HG03378 (cell line): ENCODE measurements around the gene NPLOC4.

Source experiments
- ATAC-seq: cut with Tn5 transposase; IDR thresholded peaks from one replicate; pipeline ENCODE4 v1.9.1; 2021; ENCODE audit warnings: mild to moderate bottlenecking, moderate library complexity; ENCODE audit not compliant: unreplicated experiment

Gene NPLOC4

DNA sequence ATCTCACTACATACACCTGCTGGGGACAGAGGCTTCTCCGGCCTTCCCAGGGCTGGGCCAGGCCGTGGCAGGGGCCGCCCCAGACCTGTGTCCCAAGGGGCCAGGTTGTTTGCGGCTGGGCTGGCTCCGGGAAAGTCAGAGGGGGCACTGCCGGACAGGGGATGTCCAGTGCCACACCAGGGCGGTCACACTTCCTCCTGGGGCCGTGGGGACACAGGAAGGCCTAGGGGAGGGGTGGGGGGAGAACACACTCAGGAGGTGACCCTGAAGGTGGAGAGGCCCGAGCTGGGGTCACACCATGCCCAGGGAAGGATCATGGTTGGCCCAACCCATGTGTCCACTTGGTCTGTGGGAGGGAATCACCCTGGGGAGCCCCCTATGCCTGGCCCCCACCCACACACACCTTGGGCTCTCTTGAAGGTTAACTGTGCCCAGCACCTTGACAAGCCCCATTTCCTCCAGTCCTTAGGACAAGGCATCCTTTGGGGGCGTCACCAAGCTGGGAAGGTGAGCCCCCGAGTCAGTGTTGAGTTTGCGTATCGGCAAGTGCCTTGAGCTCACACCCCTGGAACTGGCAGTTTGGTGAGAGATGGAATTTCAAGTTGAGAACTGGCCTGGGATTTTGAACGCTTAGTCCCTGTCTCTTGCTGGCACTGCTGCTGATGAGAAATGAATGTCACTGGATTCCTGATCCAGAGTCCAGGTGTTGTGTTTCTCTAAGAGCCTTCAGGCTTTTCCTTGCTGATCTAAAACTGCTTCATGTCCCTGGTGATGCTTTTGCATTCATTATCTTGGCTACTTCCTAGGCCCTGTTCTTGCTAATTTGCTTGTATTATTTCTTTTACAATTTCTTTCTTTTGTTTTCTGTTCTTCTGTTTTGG, 116.7 kb downstream of the NPLOC4 start:
- ATAC-seq = no peak

DNA sequence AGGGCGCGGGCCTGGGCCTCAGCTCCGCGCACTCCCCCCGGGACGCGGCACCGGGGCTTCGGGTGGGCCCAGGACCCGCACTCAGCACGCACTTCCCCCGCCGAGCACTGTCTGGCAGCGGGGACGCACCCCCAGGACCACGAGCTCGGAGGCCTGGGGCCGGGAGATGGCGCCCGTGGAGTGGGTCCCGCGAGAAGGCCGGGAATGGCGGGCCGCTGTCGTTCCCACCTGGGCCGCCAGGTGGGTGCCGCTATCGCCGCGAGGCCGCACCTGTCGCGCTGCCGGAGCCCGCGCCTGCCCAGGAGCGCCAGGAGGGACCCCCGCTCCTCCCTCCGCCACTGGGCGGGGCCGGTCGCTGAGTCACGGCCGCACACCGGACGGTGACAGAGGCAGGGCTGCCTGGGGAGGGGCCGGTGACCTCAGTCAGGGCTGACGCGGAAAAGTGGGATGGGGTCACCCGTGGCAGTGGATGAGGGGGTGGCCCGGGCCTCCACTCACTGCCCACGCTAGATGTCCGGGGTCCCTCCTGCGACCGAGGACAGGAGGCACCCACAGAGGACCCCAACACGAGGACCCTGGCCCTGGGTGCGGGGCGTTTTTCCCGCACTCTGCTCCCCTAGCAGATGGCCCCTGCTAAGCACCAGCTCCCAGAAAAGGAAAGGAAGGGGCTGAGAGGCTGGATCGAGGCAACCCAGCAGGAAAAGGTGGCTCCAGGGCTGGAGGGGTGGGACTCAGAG, 117.5 kb downstream of the NPLOC4 start:
- no peak for ATAC-seq

DNA sequence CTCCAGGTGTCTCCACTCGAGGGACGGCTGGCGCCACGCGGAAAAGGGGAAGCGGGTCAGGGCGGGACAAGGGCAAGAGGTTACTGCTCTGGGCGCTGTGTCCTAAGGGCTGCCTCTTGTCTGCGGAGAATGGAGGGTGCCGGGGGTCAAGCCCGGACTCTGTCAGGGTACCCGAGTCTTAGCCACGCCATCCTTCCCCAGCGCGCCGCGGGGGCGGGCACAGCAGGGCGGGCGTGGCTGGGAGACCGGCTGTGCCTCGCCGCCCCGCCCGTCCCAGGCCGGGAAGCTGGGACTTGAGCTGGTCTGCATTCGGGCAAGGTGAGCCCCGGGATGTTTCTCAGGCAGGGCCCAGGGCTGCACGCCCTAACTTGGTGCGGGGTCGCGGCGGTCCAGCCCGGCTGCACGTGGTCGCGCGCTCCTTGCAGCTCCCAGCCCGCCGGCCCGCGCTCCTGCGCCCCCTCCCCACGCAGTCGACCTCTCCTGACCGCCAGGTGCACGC, 118.1 kb downstream of the NPLOC4 start:
- no peak for ATAC-seq

DNA sequence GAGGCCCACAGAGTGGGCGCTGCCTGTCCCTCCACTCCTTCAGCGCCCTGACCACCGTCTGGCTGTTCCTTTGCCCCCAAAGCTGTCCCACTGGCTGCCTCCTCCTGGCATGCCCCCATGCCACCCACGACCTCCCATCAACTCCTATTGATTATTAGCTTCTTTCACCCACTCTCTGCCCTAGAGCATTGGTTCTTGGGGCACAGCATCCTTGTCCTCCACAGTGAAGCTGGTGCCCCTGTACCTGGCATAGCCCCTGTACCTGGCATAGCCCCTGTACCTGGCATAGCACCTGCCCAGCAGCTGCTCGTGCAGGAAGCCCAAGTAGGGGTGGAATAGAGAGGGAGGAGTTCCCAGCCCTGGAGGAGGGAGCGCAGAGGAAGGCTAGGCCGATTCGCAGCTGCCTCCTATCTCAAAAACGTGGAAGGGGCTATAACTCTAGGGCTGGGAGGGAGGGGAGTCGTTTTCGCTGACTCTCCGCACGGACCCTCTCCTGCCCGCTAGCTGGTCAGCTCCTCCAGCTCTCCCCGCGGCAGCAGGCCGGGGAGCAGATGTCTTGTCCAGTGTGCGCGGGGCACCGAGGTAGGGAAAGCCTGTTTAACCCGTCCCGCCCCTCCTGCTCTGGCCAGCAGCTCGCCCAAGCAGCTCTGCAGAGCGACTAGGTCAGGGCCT, 118.7 kb downstream of the NPLOC4 start:
- ATAC-seq = no peak

DNA sequence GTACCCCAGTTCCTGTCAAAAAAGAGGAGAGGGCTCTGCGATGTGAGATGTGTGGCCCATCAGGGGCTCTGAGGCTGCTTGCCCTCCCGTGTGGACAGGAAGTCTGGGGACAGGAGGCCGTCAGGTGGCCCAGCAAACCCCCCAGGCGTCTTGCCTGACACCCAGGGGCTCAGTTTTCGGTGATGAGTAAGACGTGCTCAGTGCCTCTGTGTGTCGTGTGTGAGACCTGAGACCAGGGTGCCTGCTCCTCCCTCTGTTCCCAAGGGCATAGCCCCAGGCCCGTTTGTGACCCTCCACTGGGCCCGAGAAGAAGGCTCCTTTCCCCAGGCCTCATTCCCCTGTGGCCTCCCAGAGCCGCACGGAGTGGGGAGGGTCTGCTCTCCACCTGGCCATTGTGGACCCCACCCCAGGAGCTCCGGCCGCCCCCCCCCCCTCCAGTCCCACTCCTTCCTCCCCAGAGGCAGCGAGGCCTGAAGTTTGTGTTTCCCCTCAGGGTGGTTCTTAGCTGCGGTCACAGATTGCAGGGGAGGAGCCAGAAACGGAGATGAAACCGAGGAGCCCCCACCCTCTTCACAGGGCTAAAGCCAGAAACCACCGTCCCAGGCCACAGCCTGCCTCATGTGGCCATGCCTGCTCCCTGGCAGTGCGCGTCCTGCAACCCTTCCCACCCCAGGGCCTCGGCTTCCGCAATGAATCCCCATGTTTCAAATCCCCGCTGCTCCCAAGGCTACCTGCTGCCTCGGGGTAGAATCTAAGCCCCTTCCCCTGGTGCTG, 119.4 kb downstream of the NPLOC4 start:
- no peak for ATAC-seq

DNA sequence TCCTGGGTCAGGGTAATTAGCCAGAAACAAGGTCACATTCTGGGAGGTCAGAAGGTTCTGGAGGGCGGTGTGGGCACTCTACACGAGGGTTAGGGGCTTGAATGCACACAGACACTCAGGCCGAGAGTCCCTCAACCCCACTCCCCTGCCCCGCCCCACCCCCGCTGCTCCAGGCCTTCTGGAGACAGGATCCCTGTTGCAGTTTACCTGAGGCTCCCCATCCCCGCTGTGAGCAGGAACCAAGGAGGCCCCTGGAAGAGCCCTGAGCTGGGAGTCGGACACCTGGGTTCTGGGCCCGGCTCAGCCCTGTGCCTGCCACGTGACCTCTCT, 119.9 kb downstream of the NPLOC4 start:
- ATAC-seq = no peak

DNA sequence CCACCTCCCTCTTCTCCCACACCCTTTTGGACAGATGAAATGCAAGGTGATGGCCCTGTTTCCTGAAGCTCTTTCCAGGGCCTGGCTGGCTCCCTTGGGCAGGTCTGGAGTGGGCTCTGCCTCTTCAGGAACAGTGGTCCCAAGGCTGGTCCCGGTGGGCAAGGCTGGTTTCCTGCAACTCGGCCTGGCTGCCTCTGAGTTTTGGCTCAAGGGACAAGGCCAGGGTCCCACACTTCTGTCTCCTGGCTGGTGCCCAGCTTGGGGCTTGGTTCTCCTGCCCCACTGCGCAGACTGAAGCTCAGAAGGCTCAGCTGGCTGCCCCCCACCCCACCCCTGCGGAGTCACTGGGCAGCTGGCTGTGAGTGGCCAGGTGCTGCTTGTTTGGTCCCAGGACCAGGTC, 120.5 kb downstream of the NPLOC4 start:
- no peak for ATAC-seq

DNA sequence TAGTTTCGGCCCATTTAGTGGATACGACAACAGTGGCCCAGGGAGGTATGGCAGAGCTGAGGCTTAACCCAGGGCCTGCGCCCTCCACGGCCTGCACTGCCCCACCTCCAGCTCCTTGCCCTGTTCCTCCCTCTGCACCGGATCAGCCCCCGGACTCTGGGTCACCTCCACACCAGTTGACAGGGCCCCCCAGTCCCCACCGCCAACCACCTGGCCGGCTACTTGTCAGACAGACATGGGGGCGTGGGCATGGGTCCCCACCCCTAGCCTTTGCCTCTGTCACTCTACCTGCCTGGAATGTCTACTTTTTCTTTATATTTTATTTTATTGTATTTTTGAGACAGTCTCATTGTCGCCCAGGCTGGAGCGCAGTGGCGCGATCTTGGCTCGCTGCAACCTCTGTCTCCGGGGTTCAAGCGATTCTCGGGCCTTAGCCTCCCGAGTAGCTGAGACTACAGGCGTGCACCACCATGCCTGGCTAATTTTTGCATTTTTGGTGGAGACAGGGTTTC, 121.3 kb downstream of the NPLOC4 start:
- no peak for ATAC-seq

DNA sequence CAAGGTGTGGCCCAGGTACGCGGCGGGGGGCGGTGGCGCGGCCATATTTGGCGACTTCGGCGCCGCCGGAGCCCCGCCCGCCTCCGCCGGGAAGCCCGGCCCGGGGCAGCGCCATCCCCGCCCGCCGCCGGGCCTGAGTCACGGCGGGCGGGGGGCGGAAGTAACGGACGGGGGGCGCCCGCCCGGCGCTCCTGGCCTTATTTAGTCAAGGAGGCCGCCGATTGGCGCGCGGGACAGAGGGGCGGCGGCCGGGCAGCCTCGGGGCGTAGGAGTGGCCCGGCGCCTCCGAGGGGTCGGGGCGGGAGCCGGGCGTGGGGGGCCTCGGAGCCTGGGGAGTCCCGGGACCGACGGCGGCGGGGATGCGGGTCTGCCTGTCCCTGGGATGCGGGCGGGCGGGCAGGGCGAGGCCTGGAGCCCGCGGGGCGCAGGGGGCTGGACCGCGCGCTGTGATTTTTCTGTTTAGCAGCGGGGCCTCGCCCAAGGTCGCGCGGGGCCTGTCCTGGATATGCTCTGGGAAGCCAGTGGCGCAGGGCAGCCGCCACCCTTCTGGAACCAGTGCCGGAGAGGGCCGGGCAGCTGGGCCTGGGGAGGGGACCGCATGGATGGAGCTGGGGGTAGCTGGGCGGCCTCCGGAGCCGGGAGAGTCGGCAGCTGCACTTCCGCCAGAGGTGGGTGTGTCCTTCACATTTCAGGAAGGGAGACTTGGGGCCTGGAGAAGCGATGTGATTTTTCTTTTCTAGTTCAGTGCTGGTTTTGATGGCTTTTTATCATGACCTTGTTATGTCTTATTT, 122.0 kb downstream of the NPLOC4 start:
- no peak for ATAC-seq

DNA sequence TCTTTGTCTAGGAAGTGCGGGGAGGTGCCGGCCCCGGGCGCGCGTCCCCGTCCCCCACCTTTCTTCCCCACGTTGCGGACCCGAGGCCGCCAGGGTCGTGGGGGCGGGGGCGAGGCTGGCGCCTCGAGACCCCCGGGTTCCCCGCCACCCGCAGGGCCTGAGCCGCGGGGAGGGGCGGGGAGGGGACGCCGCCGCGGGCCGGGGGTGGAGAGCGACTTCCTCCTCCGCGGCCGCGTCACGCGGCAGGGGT, 122.5 kb downstream of the NPLOC4 start:
- ATAC-seq = no peak

DNA sequence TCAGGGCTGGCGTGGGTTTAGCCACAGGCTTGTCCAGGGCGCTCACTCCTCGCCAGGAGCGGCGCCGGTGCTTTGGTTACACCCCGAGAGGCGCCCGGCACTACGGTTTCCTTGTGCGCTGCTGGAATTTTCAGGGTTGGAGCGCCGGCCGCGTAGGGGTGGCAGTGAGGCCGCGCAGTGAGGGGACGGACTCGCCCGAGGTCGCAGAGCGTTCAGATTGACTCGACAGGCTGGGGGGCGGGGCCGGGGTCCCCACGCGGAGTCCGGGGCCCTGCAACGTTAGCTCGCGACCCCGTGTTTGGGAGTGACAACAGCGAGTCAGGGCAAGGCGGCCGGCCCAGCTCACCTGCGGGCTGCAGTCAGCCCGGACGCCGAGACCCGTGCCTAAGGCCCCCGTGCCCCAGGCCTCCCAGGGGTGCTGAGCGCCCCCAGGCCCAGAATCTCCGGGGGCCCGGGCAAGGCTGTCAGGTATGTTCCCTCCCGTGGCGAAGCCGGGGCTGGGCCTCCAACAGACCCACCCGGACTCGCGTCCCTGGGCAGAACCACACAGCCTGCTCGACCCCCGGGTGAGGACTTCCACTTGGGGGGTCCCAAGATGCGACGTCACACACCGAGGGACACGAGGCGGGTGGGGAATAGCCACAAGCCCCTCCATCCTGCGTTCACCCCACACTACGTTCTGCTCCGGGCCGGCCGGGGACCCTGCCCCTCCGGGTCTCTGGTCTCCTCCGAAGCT, 123.0 kb downstream of the NPLOC4 start:
- ATAC-seq = no peak

DNA sequence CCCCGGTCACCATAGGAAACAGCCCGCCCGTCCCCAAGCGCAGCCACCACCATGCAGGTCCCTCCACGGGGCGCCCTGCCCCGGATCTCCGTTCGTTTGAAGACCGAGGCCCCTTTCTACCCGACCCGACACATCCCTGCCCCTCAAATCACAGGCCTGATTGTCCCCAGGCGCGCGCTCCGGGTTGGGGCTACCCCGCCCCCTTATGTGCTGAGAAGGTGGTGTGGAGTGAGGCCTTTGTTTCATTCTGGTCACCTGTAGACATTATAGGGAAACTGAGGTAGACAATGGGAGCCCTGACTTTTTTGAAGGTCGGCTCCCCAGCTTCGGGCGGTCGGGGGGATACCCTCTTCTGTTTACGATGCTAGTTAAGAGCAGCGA, 123.5 kb downstream of the NPLOC4 start:
- ATAC-seq = no peak

DNA sequence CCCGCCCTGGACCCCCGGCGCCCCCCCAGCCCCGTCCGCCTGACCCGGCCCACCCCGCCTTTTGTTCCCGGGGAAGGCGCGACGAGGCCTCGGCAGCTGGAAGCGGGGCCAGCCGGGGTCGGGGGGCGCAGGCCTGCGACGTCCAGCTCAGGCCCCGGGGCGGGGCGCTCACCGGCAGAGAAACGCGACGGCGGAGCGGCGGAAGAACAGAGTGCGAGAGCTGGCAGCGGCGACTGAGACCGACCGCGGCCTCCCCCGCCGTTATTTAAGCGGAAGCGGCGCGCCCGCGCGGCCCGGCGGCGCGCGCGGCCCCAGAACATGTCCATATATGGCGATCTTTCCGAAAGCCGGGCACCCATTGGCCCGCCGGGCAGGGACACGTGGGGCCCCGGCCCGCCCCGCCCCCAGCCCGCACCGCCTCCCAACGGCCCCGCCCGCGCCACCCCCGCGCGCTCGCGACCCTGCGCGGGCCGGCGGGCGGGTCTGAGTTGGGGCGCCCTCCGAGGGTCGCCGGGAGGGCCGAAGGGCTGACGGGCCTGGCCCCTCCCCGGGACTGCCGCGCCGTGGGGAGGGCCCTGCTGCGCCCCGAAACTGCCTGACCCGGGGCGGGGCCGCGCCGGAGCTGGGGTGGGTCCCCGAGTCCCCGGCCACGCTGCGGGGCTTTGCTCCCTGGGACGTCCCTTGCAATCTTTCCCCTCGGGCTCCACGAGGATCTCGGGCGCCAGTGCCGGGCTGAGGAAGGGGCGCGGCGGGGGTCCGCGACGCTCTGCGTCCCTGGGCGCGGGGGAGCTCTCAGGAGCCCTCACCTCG, 124.1 kb downstream of the NPLOC4 start, which contains the start of gene ACTG1:
Gene ACTG1 (minus strand): TSS at position 238 of the 810 bp plus-strand sequence. CDS start 445 bp downstream, outside the sequence.
- ATAC-seq = no peak

DNA sequence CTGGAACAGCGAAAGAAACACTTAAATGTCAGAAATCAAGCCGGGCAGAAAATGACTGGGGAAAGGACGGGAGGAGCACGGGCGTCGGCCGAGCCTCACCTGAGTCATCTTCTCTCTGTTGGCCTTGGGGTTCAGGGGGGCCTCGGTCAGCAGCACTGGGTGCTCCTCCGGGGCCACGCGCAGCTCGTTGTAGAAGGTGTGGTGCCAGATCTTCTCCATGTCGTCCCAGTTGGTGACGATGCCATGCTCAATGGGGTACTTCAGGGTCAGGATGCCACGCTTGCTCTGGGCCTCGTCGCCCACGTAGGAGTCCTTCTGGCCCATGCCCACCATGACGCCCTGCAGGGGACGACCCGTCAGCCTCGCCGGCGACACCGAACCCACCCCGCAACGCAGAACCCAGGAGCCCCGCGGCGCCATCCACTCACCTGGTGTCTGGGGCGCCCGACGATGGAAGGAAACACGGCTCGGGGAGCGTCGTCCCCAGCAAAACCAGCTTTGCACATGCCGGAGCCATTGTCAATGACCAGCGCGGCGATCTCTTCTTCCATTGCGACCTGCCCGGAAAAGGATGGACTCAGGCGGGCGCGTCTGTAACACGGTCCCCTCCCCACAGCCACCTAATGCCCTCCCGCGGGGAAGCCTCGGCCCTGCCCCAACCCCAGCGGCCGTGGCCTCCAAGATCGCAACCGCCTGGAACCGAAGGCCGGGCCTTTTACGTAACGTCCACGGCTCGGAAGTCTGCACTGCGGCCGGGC, 124.9 kb downstream of the NPLOC4 start:
- ATAC-seq = no peak

DNA sequence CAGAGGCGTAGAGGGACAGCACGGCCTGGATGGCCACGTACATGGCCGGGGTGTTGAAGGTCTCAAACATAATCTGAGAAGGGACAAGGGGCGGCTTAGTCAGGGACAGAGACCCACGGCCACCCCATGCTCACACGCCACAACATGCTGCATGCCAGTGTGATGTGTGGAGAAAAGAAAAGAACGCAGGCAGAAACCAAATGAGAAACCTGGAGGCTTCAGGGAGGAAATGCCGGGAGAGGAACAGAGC, 125.4 kb downstream of the NPLOC4 start:
- ATAC-seq = no peak

DNA sequence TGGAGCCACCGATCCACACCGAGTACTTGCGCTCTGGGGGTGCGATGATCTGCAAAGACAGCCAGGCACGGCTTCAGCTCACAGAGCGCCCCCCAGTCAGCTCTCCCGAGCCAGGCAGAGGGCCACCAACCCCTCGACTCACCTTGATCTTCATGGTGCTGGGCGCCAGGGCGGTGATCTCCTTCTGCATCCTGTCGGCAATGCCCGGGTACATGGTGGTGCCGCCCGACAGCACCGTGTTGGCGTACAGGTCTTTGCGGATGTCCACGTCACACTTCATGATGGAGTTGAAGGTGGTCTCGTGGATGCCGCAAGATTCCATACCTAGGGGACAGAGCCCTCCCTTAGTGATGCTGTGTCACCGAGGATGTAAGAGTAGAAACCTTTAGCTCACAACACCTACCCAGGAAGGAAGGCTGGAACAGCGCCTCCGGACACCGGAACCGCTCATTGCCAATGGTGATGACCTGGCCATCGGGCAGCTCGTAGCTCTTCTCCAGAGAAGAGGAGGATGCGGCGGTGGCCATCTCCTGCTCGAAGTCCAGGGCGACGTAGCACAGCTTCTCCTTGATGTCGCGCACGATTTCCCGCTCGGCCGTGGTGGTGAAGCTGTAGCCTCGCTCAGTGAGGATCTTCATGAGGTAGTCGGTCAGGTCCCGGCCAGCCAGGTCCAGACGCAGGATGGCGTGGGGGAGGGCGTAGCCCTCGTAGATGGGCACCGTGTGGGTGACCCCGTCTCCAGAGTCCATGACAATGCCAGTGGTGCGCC, 125.9 kb downstream of the NPLOC4 start:
- ATAC-seq = no peak

DNA sequence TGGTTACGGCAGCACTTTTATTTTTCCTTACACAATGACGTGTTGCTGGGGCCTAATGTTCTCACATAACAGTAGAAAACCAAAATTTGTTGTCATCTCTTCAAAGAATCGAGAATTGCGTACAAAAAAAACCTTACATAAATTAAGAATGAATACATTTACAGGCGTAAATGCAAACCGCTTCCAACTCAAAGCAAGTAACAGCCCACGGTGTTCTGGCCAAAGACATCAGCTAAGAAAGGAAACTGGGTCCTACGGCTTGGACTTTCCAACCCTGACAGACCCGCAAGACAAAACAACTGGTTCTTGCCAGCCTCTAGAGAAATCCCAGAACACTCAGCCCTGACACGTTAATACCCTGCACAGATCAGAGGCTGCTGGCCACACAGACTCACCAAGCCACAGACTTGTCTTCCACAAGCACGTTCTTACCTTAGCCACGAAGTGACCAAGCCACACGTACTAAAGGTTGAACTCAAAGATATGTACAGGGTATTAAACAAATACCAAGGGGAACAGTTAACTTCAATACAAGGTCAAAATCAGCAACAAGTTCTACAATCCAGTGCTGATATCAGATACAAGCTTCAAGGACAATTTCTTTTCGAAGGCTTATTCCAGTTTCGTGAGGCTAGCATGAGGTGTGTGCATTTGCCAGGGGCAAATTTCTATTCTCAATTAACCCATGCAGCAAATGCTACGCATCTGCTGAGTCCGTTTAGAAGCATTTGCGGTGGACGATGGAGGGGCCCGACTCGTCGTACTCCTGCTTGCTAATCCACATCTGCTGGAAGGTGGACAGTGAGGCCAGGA, 126.7 kb downstream of the NPLOC4 start:
- ATAC-seq = no peak
